Measurements from ENCODE around the gene ZFYVE26. TPM values are rescaled to one million over a fixed set of nuclear protein-coding genes. Genes with fewer than 3 reads are reported as not detected.

Gene ZFYVE26
- total RNA-seq, 1 experiment from 2014 or later = 13.2 TPM

GRCh38 chr14:67835596-67835995 lies 19.2 kb upstream of the ZFYVE26 start:
- no peak overlapping the region for H3K27ac ChIP-seq (ENCODE audit: low read depth, low read length)
- no TSS peak for BruUV-seq (replicated peaks)
- DNase-seq (ENCODE audit: low read depth, low spot score) = no peak
- H3K9ac ChIP-seq (ENCODE audit: low read length) = no peak overlapping the region
- no peaks in the 10 kb centered on the region for H4K20me1 ChIP-seq (ENCODE audit: insufficient read depth)
- H3K9me2 ChIP-seq (ENCODE audit: insufficient read depth) = no peaks in the 10 kb centered on the region
- H3K27me3 ChIP-seq (ENCODE audit: insufficient read depth, low read length) = no peaks in the 10 kb centered on the region
- H3K79me2 ChIP-seq (ENCODE audit: insufficient read depth, low read length) = no peaks in the 10 kb centered on the region
- ChIA-PET RAD21 (ENCODE audit: low non-redundant PET in 1 of 2, low total read pairs in 2 of 2, uncharacterized antibody in 2 of 2, unreplicated experiment in 2 of 2) (interaction anchor here in 1 of 2 experiments (0.6 kb wide), 1 partner anchor 26 kb away, joined by 3 read pairs; no protein-coding TSS in a partner anchor), CTCF (interaction anchor here (1.7 kb wide), 1 partner anchor 1008 kb away, joined by 6 read pairs; no protein-coding TSS in a partner anchor), POLR2A (no interaction called here)
- H3K36me3 ChIP-seq (ENCODE audit: control insufficient read depth in 1 of 2, insufficient read depth in 2 of 2, low read length in 2 of 2) = 0 out of 4 replicates have a peak, but pooled peaks cover 0 to 3% of the 10 kb centered on the region in 2 experiments
- intact Hi-C loops (cut with micrococcal nuclease) = loop anchor here (5.0 to 10.0 kb wide), 2 partner anchors 982 to 1009 kb away; no protein-coding TSS in a partner anchor
- H3K9me3 ChIP-seq (ENCODE audit: control insufficient read depth in 1 of 2, insufficient read depth in 1 of 2, low read depth in 1 of 2, low read length in 2 of 2) = no peaks in the 10 kb centered on the region
- TF ChIP-seq ZBTB33 (IDR thresholded peaks at IDR 0.05; ENCODE audit: extremely low read depth, insufficient replicate concordance, low read length) (no peak), ATF3 (IDR thresholded peaks at IDR 0.05) (no peak), EZH2 (IDR thresholded peaks at IDR 0.05) (no peak), SIN3A (IDR thresholded peaks at IDR 0.05; ENCODE audit: low read depth) (no peak), FOSL1 (IDR thresholded peaks at IDR 0.05; ENCODE audit: low read depth) (no peak), CBX3 (IDR thresholded peaks at IDR 0.05; ENCODE audit: low read depth) (no peak), YY1 (IDR thresholded peaks at IDR 0.05; ENCODE audit: extremely low read depth, insufficient replicate concordance, low read depth, low read length) (no peak), ELF1 (IDR thresholded peaks at IDR 0.05; ENCODE audit: borderline replicate concordance, low read depth) (no peak), SP1 (IDR thresholded peaks at IDR 0.05; ENCODE audit: low read depth) (no peak), POLR2AphosphoS5 (IDR thresholded peaks at IDR 0.05; ENCODE audit: low read depth, low read length) (no peak), CEBPB (IDR thresholded peaks at IDR 0.05; ENCODE audit: low read depth) (no peak), REST (IDR thresholded peaks at IDR 0.05; ENCODE audit: low read depth) (no peak), JUND (IDR thresholded peaks at IDR 0.05) (no peak), ZFX (IDR thresholded peaks at IDR 0.05) (no peak), CTCF (IDR thresholded peaks at IDR 0.05 in 2 of 3, conservative IDR thresholded peaks at IDR 0.05 in 1 of 3; ENCODE audit: borderline replicate concordance in 1 of 3, insufficient read depth in 1 of 3, low read depth in 2 of 3, low read length in 2 of 3) (no peak), EGR1 (IDR thresholded peaks at IDR 0.05; ENCODE audit: low read depth) (no peak)
- no peak overlapping the region for H2AFZ ChIP-seq (ENCODE audit: low read depth, low read length, poor library complexity, severe bottlenecking)
- ATAC-seq = no peak
- no peak overlapping the region for H3K4me3 ChIP-seq (replicated peaks in 1 of 2; ENCODE audit: low read depth in 1 of 2, low read length in 2 of 2)
- no peaks in the 10 kb centered on the region for H3K4me1 ChIP-seq (ENCODE audit: control insufficient read depth in 1 of 2, insufficient read depth in 2 of 2, low read length in 2 of 2)
- H3K4me2 ChIP-seq (ENCODE audit: low read length) = no peak overlapping the region
